ENCODE measurements around the gene CNTFR. TPM values are rescaled to one million over a fixed set of nuclear protein-coding genes. Genes with fewer than 3 reads are reported as not detected.

CNTFR gene
- total RNA-seq, 1 donor from 2014 or later, result 14.0 TPM

DNA sequence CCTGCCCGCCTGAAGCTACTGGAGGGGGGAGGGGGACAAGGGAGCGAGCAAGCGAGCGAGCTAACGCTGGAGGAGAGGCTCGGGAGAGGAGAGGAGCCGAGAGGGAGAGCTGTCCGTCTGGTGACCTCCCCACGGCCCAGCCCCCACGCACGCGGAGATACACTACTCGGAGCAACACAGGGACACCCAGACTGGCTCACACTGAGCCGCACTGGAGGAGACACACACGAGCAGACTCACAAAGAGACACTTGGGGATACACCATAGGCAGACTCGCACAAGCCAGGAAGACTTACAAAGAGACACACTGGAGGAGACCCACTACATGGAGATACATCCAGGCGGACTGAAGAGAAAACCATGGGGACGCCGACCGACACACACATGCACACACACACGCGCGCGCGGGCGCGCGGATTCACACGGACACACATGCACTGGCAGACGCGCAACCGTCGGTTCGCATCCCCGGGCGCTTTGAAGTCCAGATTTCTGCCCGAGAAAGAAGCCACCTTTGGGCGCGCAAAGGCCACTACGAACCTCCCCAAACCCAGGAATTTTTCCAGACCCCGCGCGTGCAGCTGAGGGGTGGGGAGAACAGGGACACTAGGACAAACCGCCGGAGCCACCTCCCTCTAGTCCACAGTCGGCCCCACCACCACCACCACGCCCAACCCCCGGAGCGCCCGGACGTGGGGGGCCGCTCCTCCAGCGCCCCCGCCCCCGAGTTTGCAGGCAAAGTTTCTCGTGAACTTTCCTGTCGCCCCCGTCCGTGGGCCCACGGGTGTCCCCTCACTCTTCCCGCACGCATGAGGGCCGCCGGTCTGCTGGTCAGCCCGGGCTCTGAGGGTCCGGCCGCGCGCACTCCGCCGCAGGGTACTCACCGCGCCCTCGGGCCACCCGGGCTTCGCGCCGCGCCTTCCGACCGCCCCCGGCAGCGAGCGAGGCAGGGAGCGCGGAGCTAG is 571 bp downstream of the CNTFR start:
- peak; percentile 33 for DNase-seq

- DNase-seq, result no peak
These were observed 2.3 kb downstream of the CNTFR start for GRCh38 chr9:34587271-34587670.

GRCh38 chr9:34585946-34586669 is 3.4 kb downstream of the CNTFR start:
- DNase-seq, result no peak

DNA sequence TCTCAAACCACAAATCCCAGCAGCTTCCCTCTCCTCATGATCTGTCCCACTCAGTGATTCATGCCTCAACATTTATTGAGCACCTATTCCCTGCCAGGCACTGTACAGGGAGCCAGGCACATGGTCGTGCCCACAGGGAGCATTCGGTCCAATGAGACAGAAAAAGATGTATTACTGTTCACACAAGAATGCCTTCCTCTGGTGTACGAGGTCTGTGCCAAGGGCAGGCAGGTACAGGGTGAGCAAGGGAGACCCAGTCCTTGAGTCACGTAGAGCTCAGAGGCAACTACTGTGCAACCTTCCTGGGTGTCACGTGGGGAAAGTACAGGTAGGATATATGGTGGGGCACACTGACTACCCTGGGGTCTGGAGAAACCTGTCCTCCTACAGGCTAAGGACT is 4.6 kb downstream of the CNTFR start:
- no peak for DNase-seq

DNA sequence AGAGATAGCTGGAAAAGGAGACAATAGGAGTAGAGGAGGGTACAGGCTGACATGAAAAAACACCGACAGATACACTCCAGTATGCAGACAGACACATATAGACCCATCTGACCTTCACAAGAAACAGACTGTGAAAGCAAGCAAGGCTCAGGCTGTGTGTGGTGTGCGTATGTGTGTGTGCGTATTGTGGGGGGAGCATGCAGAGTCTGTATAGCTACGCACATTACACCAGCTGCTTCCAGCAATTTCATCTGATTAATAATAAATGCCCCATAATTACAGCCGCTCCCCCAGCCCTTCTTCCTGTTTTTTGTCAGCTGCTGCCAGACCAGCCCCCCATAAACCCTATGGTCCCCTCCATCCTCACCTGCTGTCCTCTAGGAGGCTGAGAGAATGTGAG is 6.7 kb downstream of the CNTFR start:
- no peak for DNase-seq

GRCh38 chr9:34581318-34581717 is 8.2 kb downstream of the CNTFR start:
- no peak for DNase-seq

- DNase-seq, result no peak
These were observed 9.2 kb downstream of the CNTFR start for GRCh38 chr9:34580358-34580757.

DNA sequence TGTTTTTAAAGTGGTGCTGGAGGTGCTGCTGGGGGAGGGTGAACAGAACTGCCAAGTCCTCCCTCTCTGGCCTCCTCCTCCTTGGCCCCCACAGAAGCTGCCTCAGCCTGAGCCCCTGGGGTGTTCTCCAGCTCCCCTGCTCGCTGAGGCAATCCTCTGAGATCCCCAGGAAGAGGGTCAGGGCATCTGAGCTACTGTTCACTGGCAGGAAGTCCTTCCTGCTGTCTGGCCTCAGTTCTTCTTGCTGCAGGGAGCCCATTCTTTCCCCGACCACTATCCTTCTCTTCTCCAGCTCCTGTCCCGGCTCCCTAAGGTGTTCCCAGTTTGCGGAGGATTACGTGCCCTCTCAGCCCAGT is 9.7 kb downstream of the CNTFR start:
- DNase-seq, result no peak

GRCh38 chr9:34579104-34579807 is 10.3 kb downstream of the CNTFR start:
- no peak for DNase-seq

- no peak for DNase-seq
These were observed 11.1 kb downstream of the CNTFR start for GRCh38 chr9:34578241-34579103.

- DNase-seq, result no peak
These were observed 11.9 kb downstream of the CNTFR start for GRCh38 chr9:34577400-34578240.

DNA sequence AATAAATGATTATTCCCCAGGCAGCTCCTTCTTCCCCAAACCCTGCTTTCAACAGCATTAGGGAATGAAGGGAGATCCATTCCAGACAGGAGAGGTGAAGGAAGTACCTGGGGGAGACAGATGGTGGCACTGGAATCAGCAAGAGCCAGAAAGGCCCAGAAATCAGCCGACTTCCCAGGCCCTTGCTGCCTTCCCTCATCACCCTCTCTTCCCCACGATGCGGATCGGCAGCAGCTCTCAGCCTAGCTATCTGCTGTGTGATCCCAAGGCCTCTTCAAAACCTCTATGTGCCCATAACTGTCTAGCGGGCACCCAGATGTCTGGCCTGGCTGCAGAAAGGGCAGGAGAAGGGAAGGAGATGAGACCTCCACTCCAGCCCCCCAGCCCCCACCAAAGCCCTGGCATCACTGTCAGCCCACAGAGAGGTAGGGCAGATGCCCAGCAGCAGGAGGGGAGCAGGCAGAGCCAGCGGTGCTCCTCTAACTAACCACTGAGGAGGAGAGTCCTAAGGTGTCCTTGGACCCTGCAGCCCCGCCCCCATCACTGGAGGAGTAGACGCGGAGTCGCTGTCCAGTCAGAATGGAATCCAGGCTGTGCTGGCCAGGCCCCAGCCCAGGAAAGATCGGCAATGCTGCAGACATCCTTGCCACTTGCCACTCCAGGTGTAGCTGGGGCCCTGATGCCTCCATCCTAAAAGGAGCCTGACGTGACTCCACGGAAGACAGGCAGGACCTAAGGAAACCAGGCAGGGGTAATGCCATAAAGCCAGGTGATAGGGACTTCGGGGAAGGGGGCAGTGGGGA is 12.7 kb downstream of the CNTFR start:
- DNase-seq, result no peak

DNA sequence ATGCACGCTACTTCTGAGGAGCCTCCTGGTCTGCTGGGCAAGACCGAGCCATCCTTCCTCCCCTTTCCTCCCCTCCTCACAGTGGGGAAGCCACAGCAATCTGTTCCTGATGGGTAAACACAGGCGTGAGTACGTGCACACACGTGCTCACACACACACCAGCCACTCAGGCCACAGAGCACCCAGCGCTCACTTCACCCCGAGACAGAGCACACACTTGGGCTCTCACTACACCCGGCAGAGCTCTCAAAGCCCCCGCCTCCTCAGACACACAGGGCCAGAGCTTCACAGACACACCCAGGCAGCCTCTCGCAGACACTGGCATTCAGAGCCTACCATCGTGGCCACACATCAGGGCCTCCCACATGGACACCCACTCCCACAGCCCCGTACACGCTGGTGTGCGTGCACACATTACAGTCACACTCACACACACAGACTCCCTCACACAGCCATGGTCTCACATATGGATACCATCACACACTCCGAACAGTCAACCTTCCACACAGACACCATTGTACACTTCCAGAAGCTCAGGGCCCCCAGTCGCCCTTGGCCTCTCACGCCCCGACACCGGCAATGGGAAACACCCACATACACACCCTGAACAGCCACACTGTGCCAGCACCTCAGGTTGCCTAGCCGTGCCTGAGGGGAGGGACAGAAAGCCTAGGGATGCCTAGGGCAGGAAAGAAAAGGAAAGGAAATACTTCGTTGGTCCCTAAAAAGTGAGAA is 13.5 kb downstream of the CNTFR start:
- DNase-seq, result no peak

GRCh38 chr9:34575241-34575640 is 14.3 kb downstream of the CNTFR start:
- no peak for DNase-seq

DNA sequence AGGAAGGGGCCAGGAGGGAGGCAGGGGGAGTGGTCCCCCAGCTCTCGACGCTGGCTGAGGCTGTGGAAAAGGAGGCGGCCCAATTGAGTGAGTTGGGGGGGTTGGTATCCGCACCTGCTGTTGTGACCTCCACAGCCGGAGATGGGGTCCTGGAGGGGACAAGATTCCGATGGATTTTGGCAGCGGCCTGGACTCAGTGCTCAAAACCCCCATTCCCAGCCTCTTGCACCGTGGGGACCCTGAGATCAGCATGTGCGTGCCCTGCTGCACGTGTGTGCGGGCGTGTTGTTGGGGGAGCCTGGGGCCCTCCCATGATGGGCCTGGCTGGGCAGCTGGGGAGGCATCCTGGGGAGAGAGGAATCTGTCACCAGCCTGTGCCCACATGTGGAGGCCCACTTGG is 15.0 kb downstream of the CNTFR start:
- DNase-seq, result no peak

GRCh38 chr9:34573599-34574325 is 15.8 kb downstream of the CNTFR start:
- DNase-seq, result no peak

DNA sequence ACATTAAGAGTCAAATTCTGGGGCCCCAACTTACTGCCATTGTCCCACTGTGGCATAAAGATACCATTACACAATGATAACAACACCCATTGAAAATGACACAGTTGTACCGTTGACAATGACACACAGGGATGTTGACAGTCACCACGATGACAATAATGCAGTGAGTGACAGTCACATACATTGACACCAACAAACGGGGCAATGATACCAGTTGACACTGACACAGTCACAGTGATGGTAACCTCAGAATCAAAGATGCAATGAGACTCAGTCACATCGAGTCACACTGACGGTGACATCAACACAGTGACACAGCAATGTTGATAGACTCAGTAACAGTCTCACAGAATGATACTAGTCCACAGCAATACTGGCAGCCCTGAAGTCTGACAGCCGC is 16.9 kb downstream of the CNTFR start:
- DNase-seq, result no peak

DNA sequence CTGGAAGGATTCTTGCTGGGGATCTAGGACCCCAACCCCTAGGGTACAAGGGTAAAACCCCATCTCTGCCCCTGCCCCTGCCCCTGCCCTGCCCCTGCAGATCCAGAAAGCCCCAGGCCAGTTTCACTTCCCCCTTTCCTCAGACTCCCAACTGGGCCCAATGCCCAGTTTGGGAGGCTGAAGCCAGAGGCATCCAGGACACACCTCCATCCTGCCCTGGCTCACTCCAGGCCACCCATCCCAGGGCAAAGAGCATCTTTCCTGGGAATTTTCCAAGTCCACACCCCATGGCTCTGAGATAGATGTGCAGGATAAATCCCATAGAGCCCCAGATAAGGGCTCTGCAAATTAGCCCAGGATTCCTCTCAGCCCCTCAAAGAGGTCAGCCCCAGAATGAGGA is 17.4 kb downstream of the CNTFR start:
- no peak for DNase-seq

DNA sequence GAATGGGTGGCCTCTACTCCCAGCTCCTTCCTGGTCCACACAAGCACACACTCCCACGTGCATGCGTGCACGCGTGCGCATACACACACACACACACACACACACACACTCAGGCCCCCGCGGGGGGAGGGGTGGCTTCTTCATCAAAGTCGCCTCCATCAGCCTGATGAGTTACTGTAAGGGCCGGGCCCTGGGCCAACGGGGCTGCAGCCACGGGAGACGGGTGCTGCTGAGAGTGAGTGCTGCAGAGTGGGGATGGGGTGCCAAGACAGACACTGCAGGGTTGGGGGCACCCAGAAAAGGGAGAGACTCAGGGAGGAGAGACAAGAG is 18.1 kb downstream of the CNTFR start:
- no peak for DNase-seq

Data from occipital lobe (tissue), 2 donors.